Measurements from ENCODE around the gene ANKRD9. TPM values are rescaled to one million over a fixed set of nuclear protein-coding genes. Genes with fewer than 3 reads are reported as not detected.

Gene ANKRD9, protein sequence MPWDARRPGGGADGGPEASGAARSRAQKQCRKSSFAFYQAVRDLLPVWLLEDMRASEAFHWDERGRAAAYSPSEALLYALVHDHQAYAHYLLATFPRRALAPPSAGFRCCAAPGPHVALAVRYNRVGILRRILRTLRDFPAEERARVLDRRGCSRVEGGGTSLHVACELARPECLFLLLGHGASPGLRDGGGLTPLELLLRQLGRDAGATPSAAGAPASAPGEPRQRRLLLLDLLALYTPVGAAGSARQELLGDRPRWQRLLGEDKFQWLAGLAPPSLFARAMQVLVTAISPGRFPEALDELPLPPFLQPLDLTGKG
- 158 TPM for total RNA-seq
- long read RNA-seq, full-length matches to known transcripts: 706 of 786 reads
- long read RNA-seq, partial matches to known transcripts: 2 of 786 reads
- long read RNA-seq, other reads (novel, unspliced or antisense): 78 of 786 reads

DNA sequence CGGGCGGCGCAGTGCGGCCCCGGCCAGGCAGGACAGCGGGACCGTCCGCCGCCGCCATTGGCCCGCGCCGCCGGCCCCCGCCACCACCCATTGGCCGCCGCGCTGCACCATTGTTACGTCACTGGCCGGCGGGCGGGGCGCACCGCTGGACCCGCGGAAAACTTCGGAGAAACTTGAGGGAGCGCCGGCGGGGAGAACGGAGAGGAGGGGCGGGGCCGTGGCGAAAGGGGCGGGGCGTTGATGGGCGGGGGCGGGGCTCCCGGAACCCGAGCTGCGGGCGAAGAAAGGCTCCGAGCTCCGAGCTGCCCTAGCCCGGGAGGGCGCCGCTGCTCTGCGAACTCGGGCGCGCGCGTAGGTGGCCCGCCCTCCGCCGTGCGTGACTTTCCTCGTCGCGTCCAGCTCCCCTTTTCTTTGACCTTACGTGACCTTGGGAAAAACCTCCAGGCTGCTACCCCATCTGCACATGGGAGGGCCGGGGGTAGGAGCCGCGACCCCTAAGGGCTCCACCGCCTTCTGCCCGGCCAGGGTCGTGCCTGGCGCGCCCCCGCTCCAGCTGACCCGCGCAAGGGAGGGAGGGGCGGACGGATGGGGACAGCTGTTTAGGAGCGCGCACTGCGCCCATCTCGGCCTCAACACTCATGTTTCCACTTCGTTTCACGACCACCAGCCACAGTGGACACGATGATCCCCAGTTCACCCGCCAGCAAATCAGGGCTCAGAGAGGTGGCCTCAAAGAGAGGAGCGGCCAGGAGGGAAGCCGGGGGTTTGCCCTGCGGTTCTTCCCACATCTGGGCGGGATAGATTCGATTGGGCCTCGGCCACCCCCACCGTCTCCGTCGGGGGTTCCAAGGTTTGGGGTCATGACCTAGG is at the start of gene ANKRD9:
TSS of gene ANKRD9 (minus strand) at position 31 of the 870 bp plus-strand sequence. CDS start 1,887 bp downstream, outside the sequence.
- Histone ChIP-seq H3K36me3 (peaks cover 22% of the 10 kb centered on the region), H3K27me3 (ENCODE audit: low read depth) (no peaks in the 10 kb centered on the region), H3K4me1 (peaks cover 54% of the 10 kb centered on the region), H3K4me3 (peak within 1 kb of the TSS; percentile 73), H3K27ac (replicated peaks) (peak within 1 kb of the TSS; percentile 94), H3K9me3 (replicated peaks) (no peaks in the 10 kb centered on the region)
- TF ChIP-seq, protein P1, sequence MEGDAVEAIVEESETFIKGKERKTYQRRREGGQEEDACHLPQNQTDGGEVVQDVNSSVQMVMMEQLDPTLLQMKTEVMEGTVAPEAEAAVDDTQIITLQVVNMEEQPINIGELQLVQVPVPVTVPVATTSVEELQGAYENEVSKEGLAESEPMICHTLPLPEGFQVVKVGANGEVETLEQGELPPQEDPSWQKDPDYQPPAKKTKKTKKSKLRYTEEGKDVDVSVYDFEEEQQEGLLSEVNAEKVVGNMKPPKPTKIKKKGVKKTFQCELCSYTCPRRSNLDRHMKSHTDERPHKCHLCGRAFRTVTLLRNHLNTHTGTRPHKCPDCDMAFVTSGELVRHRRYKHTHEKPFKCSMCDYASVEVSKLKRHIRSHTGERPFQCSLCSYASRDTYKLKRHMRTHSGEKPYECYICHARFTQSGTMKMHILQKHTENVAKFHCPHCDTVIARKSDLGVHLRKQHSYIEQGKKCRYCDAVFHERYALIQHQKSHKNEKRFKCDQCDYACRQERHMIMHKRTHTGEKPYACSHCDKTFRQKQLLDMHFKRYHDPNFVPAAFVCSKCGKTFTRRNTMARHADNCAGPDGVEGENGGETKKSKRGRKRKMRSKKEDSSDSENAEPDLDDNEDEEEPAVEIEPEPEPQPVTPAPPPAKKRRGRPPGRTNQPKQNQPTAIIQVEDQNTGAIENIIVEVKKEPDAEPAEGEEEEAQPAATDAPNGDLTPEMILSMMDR (IDR thresholded peaks at IDR 0.05; ENCODE audit: borderline replicate concordance): no peak
- DNase-seq: peak; percentile 97
- intact Hi-C loops (cut with micrococcal nuclease): no loop called here

DNA sequence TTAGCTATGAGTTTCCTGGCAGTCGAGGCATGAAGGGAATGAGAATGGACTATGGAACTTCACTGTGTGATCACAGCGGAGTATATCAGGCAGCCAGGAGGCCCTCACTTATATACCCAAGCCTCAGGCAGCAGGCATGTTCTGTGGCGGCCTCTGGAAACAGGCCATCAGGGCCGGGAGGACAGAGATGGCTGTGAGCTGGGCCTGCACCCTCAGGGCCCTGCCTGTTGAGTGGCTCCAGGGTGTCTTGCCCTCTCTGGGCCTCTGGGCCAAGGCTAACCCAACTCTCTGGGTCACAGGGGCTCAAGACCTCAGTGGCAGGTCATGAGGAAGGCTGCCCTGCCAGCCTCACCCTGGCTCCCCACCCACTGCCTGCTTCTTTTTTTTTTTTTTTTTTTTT is 49.0 kb upstream of the ANKRD9 start:
- no peak for DNase-seq
- H3K27me3 ChIP-seq (ENCODE audit: low read depth): no peaks in the 10 kb centered on the region
- intact Hi-C loops (cut with micrococcal nuclease): no loop called here
- H3K36me3 ChIP-seq: no peaks in the 10 kb centered on the region
- TF ChIP-seq, protein P1 (IDR thresholded peaks at IDR 0.05; ENCODE audit: borderline replicate concordance): no peak
- H3K4me1 ChIP-seq: peaks cover 10% of the 10 kb centered on the region
- peaks cover 1% of the 10 kb centered on the region for H3K9me3 ChIP-seq (replicated peaks)
- H3K27ac ChIP-seq (replicated peaks): no peak overlapping the region
- no peak overlapping the region for H3K4me3 ChIP-seq

DNA sequence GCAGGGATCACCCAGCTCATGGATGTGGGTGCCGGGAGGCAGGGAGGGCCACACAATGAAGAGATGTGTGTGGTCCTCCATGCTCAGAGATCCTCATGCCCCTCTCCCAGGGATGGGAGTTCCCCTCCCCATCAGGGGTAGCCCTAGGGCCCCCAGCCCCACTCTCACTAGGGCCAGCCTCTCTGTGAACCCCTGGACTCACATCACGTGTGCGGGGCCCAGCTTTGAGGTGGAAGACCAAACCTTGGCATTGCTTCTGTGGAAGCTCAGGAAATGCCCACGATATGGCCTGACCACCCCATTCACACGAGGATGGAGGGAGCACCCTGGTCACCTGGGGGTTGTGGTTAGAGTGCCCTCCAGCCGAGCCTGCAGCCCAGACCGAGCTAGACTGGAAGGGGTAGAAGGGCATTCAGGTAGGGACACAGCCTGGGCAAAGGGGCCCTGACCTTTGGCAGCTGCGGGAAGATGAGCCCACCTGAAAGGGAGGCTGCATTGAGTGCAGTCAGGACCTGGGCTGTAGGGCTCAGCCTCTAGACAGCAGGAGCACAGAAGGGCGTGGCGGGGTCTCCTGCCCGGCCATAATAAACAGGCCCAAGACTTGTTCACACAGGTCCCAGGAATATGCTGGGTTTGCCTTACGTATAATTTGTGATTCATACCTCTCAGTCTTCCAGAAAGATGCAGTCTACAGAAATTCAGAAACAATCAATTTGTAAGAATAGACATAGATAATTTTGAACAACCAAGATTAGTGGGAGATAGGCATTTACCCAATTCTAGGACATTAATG is 48.1 kb upstream of the ANKRD9 start:
- Histone ChIP-seq H3K27me3 (ENCODE audit: low read depth) (no peaks in the 10 kb centered on the region), H3K36me3 (no peaks in the 10 kb centered on the region), H3K4me1 (peaks cover 10% of the 10 kb centered on the region), H3K4me3 (no peak overlapping the region), H3K9me3 (replicated peaks) (no peaks in the 10 kb centered on the region), H3K27ac (replicated peaks) (no peak overlapping the region)
- intact Hi-C loops (cut with micrococcal nuclease): no loop called here
- TF ChIP-seq, protein P1 (IDR thresholded peaks at IDR 0.05; ENCODE audit: borderline replicate concordance): no peak
- DNase-seq: no peak

DNA sequence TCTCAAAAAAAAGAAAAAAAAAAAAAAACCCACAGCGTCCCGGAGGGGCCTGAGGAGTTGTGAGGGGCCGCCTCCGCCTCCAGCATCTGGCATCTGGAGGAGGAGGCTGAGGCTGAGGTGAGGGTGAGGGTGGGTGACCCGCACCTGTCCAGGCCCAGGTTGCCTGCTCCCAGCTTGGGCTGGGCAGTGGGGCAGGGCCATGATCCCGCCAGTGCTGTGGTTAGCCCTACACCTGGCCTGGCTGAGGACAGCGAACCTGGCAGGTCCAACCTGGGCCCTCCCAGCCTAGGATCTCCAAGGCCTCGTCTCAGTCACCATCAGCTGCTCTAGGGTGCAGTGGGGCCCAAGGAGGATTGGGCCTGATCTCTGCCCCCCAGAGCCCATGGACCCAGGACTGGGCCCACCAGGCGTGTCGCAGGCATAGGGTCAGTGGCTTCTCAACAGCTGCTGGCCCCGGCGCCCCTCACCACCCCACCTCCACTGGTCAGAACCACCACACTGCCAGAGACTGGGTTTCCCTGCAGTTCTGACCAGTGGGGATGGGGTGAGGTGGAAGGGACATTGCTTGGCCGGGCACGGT is 46.6 kb upstream of the ANKRD9 start:
- H3K9me3 ChIP-seq (replicated peaks): no peaks in the 10 kb centered on the region
- peaks cover 10% of the 10 kb centered on the region for H3K4me1 ChIP-seq
- peak overlapping the region; percentile 85 for H3K4me3 ChIP-seq
- H3K27ac ChIP-seq (replicated peaks): no peak overlapping the region
- no peak for DNase-seq
- H3K27me3 ChIP-seq (ENCODE audit: low read depth): no peaks in the 10 kb centered on the region
- TF ChIP-seq, protein P1 (IDR thresholded peaks at IDR 0.05; ENCODE audit: borderline replicate concordance): no peak
- no peaks in the 10 kb centered on the region for H3K36me3 ChIP-seq
- intact Hi-C loops (cut with micrococcal nuclease): no loop called here

Measured in left ventricle myocardium inferior (tissue), 1 donor.